VCaP (cell line): ENCODE measurements around the gene DDX21.
"Not testable (repeated sequence)": the region's sequence is repeated elsewhere in the genome, so short reads cannot be mapped to it uniquely, and the experiment has no call there.

ENCODE experiments used
- H3K27ac ChIP-seq: fragments of 450-650 bp; 2 replicates; pipeline ENCODE4 v1.5.1; 2017
- CTCF ChIP-seq: fragments of 450-650 bp; conservative IDR thresholded peaks from 2 replicates; pipeline ENCODE4 v1.5.1; 2017; ENCODE audit warnings: mild to moderate bottlenecking, moderate library complexity

Gene DDX21

GRCh38 chr10:68992636-68993440 lies 36.9 kb downstream of the DDX21 start:
- no peak for TF ChIP-seq CTCF

GRCh38 chr10:68997211-68997610 lies 41.2 kb downstream of the DDX21 start:
- no peak overlapping the region for H3K27ac ChIP-seq
- no peak for TF ChIP-seq CTCF

More at GRCh38 chr10:68992636-68993440, 36.9 kb downstream of the DDX21 start:
- no peak overlapping the region for H3K27ac ChIP-seq

- H3K27ac ChIP-seq: no peak overlapping the region
- TF ChIP-seq CTCF: peak; percentile 71
Observed at GRCh38 chr10:69004821-69005220, 48.9 kb downstream of the DDX21 start.

- H3K27ac ChIP-seq: no peak overlapping the region
- no peak for TF ChIP-seq CTCF
Observed at GRCh38 chr10:69005704-69006485, 49.9 kb downstream of the DDX21 start.

- no peak for TF ChIP-seq CTCF
- no peak overlapping the region for H3K27ac ChIP-seq
Observed at GRCh38 chr10:69007260-69007659, 51.3 kb downstream of the DDX21 start.

- no peak for TF ChIP-seq CTCF
- H3K27ac ChIP-seq: no peak overlapping the region
Observed at GRCh38 chr10:69009360-69009759, 53.4 kb downstream of the DDX21 start.

- no peak overlapping the region for H3K27ac ChIP-seq
Observed at GRCh38 chr10:69010151-69010640, 54.2 kb downstream of the DDX21 start.

GRCh38 chr10:69012778-69013177 lies 56.8 kb downstream of the DDX21 start:
- H3K27ac ChIP-seq: not testable (repeated sequence)

More at GRCh38 chr10:69010151-69010640, 54.2 kb downstream of the DDX21 start:
- TF ChIP-seq CTCF: no peak
